Esophagus (tissue), 2 donors: Measurements from ENCODE around the gene PREP. TPM values are rescaled to one million over a fixed set of nuclear protein-coding genes. Genes with fewer than 3 reads are reported as not detected.

Experiments used
- H3K27ac ChIP-seq, 2 donors: one replicate each; pipeline ENCODE4 v1.5.1; 2013; ENCODE audit warnings: low read depth in 2 of 2, mild to moderate bottlenecking in 2 of 2, inconsistent platforms in 1 of 2, low read length in 1 of 2, moderate library complexity in 1 of 2
- H3K27me3 ChIP-seq, 2 donors: one replicate each; pipeline ENCODE4 v1.6.1; 2013; ENCODE audit warnings: low read length in 2 of 2, control low read depth in 1 of 2, mild to moderate bottlenecking in 1 of 2; ENCODE audit not compliant: insufficient read depth in 2 of 2, control insufficient read depth in 1 of 2
- H3K36me3 ChIP-seq, 2 donors: one replicate each; pipeline ENCODE4 v1.6.1; 2013; ENCODE audit warnings: low read length in 1 of 2; ENCODE audit not compliant: control insufficient read depth in 2 of 2, insufficient read depth in 2 of 2
- H3K4me1 ChIP-seq, 2 donors: one replicate each; pipeline ENCODE4 v1.6.1; 2013; ENCODE audit warnings: low read length in 1 of 2; ENCODE audit not compliant: control insufficient read depth in 2 of 2, insufficient read depth in 2 of 2
- H3K4me3 ChIP-seq, 2 donors: one replicate each; pipeline ENCODE4 v1.5.1; 2013; ENCODE audit warnings: low read length in 2 of 2, mild to moderate bottlenecking in 2 of 2, low read depth in 1 of 2, moderate library complexity in 1 of 2
- H3K9me3 ChIP-seq, 2 donors: one replicate each; pipeline ENCODE4 v1.6.1; 2013; ENCODE audit warnings: mild to moderate bottlenecking in 2 of 2, low read depth in 1 of 2, low read length in 1 of 2, moderate library complexity in 1 of 2; ENCODE audit not compliant: control insufficient read depth in 2 of 2, insufficient read depth in 1 of 2
- WGBS, 2 donors: extraction: QIAGEN DNeasy Blood & Tissue Kit; methylation state at CpG; one replicate each; pipeline ENCODE4 v1.1.7; 2013; 5-methylcytosine and 5-hydroxymethylcytosine counted together
- polyA plus RNA-seq, 2 donors: library from polyadenylated mRNA; stranded (reverse); fragments of 200-250 nt; gene quantifications; one replicate each; pipeline ENCODE4 v1.2.3, GENCODE V29; 2013
- donor health status: healthy with polysubstance abuse.
- donor health status: Bipolar disorder and iron deficiency.

The PREP gene
- polyA plus RNA-seq, 2 donors, result 11.2 to 17.4 TPM

DNA sequence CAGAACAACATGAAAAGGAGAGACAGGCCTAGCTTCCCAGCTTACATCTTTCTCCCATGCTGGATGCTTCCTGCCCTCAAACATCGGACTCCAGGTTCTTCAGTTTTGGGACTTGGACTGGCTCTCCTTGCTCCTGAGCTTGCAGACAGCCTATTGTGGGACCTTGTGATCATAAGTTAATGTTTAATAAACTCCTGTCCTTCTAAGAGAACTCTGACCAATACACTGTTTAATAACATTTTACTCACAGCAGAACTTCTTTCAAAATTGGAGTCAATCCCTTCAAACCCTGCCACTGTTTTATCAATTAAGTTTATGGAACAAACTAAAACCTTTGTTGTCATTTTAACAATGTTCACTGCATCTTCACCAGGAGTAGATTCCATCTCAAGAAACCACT lies 111.4 kb downstream of the PREP start:
- WGBS, 2 donors, result 89 to 98% methylated on average over 1 of the region's 1 CpG
- H3K4me3 ChIP-seq, result no peak overlapping the region
- H3K36me3 ChIP-seq, result peaks cover 0 to 3% of the 10 kb centered on the region in 2 donors
- no peaks in the 10 kb centered on the region for H3K9me3 ChIP-seq
- no peaks in the 10 kb centered on the region for H3K27me3 ChIP-seq
- H3K4me1 ChIP-seq, result no peaks in the 10 kb centered on the region
- no peak overlapping the region for H3K27ac ChIP-seq

DNA sequence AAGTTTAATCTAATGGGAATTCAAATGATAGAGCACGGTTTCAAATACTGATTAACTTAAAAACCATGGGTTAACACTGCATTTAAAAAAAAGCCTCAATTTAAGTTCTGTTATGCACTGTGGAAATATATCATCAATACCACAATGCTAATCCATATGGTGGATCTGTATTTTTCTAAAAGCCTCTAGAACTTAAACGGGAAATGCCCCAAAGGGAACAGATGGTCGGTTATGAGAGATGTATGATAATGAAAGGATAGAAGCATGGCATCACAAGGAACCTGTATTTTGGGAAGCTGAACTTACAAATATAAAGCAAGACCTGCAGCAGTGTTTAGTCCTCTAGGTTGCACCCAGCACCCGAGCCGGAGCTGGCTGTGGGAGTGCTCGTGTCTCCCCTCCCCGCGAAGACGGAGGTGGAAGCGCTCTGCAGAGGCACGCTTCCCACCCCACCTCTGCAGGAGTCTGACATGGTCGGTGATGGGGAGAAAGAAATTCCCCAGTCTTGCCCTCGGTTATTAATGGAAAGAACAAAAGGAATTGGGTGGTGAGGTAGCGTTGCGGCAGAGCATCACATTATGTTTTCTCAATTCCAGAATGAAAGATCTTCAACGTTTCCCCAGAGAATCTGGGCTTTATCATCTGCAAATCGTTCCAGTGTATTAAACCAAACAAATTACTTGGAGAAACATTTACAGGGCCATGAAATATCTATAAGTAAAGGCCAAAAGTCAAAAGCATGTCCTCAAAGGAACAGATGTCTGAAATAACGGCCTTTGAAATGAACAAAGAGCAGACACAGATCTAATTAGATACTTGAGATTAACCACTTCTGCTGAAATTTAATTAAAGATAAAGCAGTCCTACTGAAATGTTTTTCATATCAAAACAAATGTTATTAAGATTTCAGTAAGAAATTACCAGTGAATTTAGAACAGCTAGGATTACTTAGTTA lies 120.0 kb downstream of the PREP start:
- 84 to 92% methylated on average over 18 of the region's 18 CpGs for WGBS, 2 donors
- Histone ChIP-seq H3K9me3 (no peaks in the 10 kb centered on the region), H3K4me3 (no peak overlapping the region), H3K27me3 (no peaks in the 10 kb centered on the region), H3K4me1 (no peaks in the 10 kb centered on the region), H3K36me3 (peaks cover 14 to 15% of the 10 kb centered on the region in 2 donors), H3K27ac (no peak overlapping the region)

GRCh38 chr6:105280033-105280432 lies 122.8 kb downstream of the PREP start:
- no peaks in the 10 kb centered on the region for H3K27me3 ChIP-seq
- H3K4me3 ChIP-seq, result no peak overlapping the region
- 97 to 98% methylated on average over 7 of the region's 7 CpGs for WGBS, 2 donors
- peaks cover 16 to 21% of the 10 kb centered on the region in 2 donors for H3K36me3 ChIP-seq
- H3K4me1 ChIP-seq, result no peaks in the 10 kb centered on the region
- H3K27ac ChIP-seq, result no peak overlapping the region
- no peaks in the 10 kb centered on the region for H3K9me3 ChIP-seq

DNA sequence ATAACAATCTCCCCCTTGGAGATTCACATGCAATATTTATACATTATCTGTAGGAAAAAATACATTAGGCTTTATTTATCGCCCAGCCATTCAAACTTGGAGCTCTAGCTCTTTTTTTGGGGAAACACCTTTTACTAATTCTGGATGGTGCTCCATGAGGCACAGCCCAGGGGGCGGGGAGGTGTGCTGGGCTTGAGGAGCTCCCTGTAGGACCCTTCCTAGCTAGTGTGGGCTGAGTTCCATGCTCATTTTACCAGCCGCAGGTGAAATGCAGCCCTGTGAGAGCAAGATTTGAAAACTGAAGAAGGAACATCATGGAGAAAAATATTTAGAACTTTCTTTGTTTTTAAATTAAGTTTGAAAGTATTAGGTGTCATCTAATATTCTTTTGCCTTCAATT lies 123.4 kb downstream of the PREP start:
- Histone ChIP-seq H3K27me3 (no peaks in the 10 kb centered on the region), H3K27ac (no peak overlapping the region), H3K4me1 (no peaks in the 10 kb centered on the region), H3K4me3 (no peak overlapping the region), H3K9me3 (no peaks in the 10 kb centered on the region), H3K36me3 (peaks cover 16 to 21% of the 10 kb centered on the region in 2 donors)
- WGBS, 2 donors, result 94 to 95% methylated on average over 3 of the region's 3 CpGs

DNA sequence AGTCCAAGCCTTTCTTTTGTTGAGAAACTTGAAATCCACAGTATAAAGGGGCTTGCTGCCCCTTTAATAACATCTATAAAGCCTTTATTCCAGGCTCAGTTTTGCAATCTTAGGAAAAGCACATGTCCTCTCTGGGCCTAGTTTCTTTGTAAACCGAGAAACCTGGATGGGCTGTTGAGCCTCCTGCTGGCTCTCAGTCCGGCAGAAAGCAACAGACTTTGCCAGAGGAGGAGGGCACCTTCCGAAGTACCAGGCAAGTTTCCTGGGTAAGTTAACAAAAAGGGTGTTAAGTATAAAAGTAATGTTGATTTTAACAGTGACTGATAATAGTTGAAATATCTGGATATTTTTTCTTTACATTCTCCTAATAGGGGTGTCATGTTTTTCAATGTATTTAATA lies 124.1 kb downstream of the PREP start:
- H3K9me3 ChIP-seq, result no peaks in the 10 kb centered on the region
- H3K27me3 ChIP-seq, result no peaks in the 10 kb centered on the region
- H3K4me1 ChIP-seq, result no peaks in the 10 kb centered on the region
- H3K27ac ChIP-seq, result no peak overlapping the region
- H3K36me3 ChIP-seq, result peaks cover 16 to 17% of the 10 kb centered on the region in 2 donors
- no peak overlapping the region for H3K4me3 ChIP-seq
- 91 to 95% methylated on average over 3 of the region's 3 CpGs for WGBS, 2 donors

GRCh38 chr6:105278035-105278434 lies 124.8 kb downstream of the PREP start:
- no peaks in the 10 kb centered on the region for H3K27me3 ChIP-seq
- H3K36me3 ChIP-seq, result peaks cover 16 to 17% of the 10 kb centered on the region in 2 donors
- no peaks in the 10 kb centered on the region for H3K4me1 ChIP-seq
- H3K4me3 ChIP-seq, result no peak overlapping the region
- H3K9me3 ChIP-seq, result no peaks in the 10 kb centered on the region
- H3K27ac ChIP-seq, result no peak overlapping the region
- WGBS, 2 donors, result 89 to 93% methylated on average over 20 of the region's 20 CpGs

- Histone ChIP-seq H3K27me3 (no peaks in the 10 kb centered on the region), H3K9me3 (no peaks in the 10 kb centered on the region), H3K36me3 (peaks cover 12 to 16% of the 10 kb centered on the region in 2 donors), H3K4me3 (no peak overlapping the region), H3K27ac (no peak overlapping the region), H3K4me1 (no peaks in the 10 kb centered on the region)
- 95 to 98% methylated on average over 3 of the region's 3 CpGs for WGBS, 2 donors
Measured at GRCh38 chr6:105276374-105276773, 126.5 kb downstream of the PREP start.

GRCh38 chr6:105275542-105275941 lies 127.3 kb downstream of the PREP start:
- peaks cover 9 to 11% of the 10 kb centered on the region in 2 donors for H3K36me3 ChIP-seq
- no peak overlapping the region for H3K4me3 ChIP-seq
- no peaks in the 10 kb centered on the region for H3K4me1 ChIP-seq
- 96 to 99% methylated on average over 2 of the region's 2 CpGs for WGBS, 2 donors
- H3K9me3 ChIP-seq, result no peaks in the 10 kb centered on the region
- H3K27ac ChIP-seq, result no peak overlapping the region
- H3K27me3 ChIP-seq, result no peaks in the 10 kb centered on the region

DNA sequence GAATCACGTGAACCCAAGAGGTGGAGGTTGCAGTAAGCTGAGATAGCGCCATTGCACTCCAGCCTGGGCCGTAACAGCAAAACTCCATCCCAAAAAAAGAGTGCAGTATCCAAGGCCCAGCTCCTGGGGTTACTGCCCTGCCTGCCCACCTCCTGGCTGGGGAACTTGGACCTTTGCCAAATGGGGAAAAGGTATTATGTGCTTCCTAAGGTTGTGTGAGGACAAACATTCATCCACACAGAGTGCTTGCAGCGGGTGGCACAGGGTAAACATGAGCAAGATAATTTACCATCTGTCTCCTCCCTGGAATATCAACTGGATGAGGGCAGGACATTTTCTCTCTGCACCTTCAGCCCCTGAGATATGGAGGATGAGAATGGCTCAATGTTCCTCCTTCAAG lies 128.2 kb downstream of the PREP start:
- no peaks in the 10 kb centered on the region for H3K9me3 ChIP-seq
- no peaks in the 10 kb centered on the region for H3K27me3 ChIP-seq
- peaks cover 9 to 10% of the 10 kb centered on the region in 2 donors for H3K36me3 ChIP-seq
- H3K4me3 ChIP-seq, result no peak overlapping the region
- WGBS, 2 donors, result 86 to 98% methylated on average over 4 of the region's 4 CpGs
- H3K27ac ChIP-seq, result no peak overlapping the region
- no peaks in the 10 kb centered on the region for H3K4me1 ChIP-seq

DNA sequence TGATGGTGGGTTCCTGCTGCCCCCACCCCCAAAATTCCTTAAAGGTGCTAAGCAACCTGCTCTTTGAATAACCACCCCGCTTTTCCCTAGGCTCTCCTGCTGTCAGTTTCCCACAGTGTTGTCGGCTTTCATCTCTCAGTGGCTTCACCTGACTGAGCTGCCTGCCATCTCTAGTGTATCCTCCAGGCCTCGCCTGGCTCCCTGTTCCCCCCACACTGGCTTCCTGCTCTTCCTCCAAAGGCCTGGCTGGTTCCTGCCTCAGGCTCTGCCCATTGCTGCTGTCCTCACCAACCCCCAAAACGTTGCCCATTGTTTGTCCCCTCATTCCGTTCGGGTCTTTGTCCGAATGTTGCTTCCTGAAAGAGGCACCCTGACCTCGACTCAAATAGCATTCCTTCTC lies 129.3 kb downstream of the PREP start:
- no peaks in the 10 kb centered on the region for H3K27me3 ChIP-seq
- H3K36me3 ChIP-seq, result peaks cover 9 to 10% of the 10 kb centered on the region in 2 donors
- H3K9me3 ChIP-seq, result no peaks in the 10 kb centered on the region
- H3K4me3 ChIP-seq, result no peak overlapping the region
- 74 to 78% methylated on average over 8 of the region's 8 CpGs for WGBS, 2 donors
- H3K4me1 ChIP-seq, result no peaks in the 10 kb centered on the region
- no peak overlapping the region for H3K27ac ChIP-seq
